ENCODE measurements around the gene LRRFIP1.

DNA sequence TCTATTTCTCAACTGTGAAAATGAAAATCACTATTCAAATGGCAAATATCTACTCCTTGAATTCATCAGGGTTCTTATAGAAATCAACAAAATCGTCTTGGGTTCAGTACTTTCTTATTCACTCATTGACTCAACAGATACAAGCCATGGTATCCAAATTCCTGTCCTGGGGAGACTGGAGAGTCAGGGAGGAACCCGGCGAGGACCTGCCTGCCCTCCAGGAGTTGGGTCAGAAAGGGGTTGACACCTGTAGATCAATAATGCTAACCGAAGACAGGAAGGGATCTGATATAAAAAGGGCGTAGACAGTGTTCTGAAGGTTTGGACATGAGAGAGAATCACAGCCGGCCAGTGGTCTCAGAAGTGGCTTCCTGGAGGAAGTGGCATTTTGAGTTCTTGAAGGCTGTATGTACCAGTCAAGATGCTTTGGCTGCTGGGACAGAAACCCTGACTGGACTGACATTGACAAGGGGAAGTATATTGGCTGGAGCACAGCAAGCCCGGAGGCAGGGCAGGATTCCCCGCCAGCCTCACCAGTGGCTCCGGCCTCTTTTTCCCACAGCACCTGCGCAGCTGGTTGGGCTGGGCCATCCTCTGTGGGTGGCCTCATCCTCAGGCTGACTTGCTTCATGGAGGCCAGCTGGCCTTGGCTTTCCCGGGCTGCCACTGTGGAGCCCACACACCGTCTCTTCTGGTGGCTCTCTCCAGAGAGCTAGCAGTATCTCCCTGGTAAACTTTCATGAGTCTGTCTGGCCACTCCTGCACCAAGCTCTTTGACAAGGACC is 3.0 kb downstream of the LRRFIP1 start:
- TF ChIP-seq POLR2A (IDR thresholded peaks at IDR 0.05; ENCODE audit: low read length) = no peak
- no peak for TF ChIP-seq GATA1 (IDR thresholded peaks at IDR 0.05; ENCODE audit: low read depth, low read length)
